Loucy (cell line): ENCODE measurements around the gene HIC1.

Experiments
- CTCF ChIP-seq: fragments of 200-600 bp; sonication (generic); conservative IDR thresholded peaks from 2 replicates; pipeline ENCODE4 v1.5.1; 2014; ENCODE audit warnings: mild to moderate bottlenecking, antibody characterized with exemption, low read length
- EZH2phosphoT487 ChIP-seq: fragments of 200-600 bp; IDR thresholded peaks from 2 replicates; pipeline ENCODE4 v1.6.1; 2018; ENCODE audit warnings: antibody characterized with exemption, mild to moderate bottlenecking, moderate library complexity, borderline replicate concordance

- TF ChIP-seq CTCF (no peak), EZH2phosphoT487 (no peak)
Observed at GRCh38 chr17:2102931-2103809, 48.3 kb downstream of the HIC1 start.
